KG1 (cell line): Measurements from ENCODE around the gene SFXN5.
"Not testable (repeated sequence)": the region's sequence is repeated elsewhere in the genome, so short reads cannot be mapped to it uniquely, and the experiment has no call there.

Source experiments
- DNase-seq: peaks from one replicate; lab custom pipeline; 2025; lab: John Stamatoyannopoulos, UW

Gene SFXN5

GRCh38 chr2:72921088-72921851, 150.2 kb downstream of the SFXN5 start:
- DNase-seq, result no peak

- no peak for DNase-seq
These were observed 151.0 kb downstream of the SFXN5 start for GRCh38 chr2:72920318-72921087.

GRCh38 chr2:72919414-72920317, 151.8 kb downstream of the SFXN5 start:
- DNase-seq, result no peak

GRCh38 chr2:72917877-72918553, 153.5 kb downstream of the SFXN5 start:
- no peak for DNase-seq

- DNase-seq, result no peak
These were observed 154.2 kb downstream of the SFXN5 start, which contains the start of gene EMX1 for GRCh38 chr2:72917138-72917876. EMX1 (plus strand) TSS chr2:72917519; CDS start chr2:72917853, 334 bp downstream.

- DNase-seq, result no peak
These were observed 154.8 kb downstream of the SFXN5 start for GRCh38 chr2:72916743-72917137.

- no peak for DNase-seq
These were observed 155.4 kb downstream of the SFXN5 start for GRCh38 chr2:72915907-72916742.

- no peak for DNase-seq
These were observed 156.1 kb downstream of the SFXN5 start for GRCh38 chr2:72915320-72915906.

GRCh38 chr2:72914589-72915319, 156.8 kb downstream of the SFXN5 start:
- no peak for DNase-seq

GRCh38 chr2:72914206-72914559, 157.3 kb downstream of the SFXN5 start:
- DNase-seq, result no peak

GRCh38 chr2:72913486-72914205, 157.9 kb downstream of the SFXN5 start:
- no peak for DNase-seq

GRCh38 chr2:72911256-72911655, 160.3 kb downstream of the SFXN5 start:
- DNase-seq, result no peak

- no peak for DNase-seq
These were observed 162.8 kb downstream of the SFXN5 start for GRCh38 chr2:72908741-72909140.

GRCh38 chr2:72907369-72907768, 164.1 kb downstream of the SFXN5 start:
- not testable (repeated sequence) for DNase-seq

- DNase-seq, result no peak
These were observed 170.1 kb downstream of the SFXN5 start for GRCh38 chr2:72901426-72901825.

GRCh38 chr2:72900191-72900825, 171.2 kb downstream of the SFXN5 start:
- no peak for DNase-seq

- DNase-seq, result no peak
These were observed 173.0 kb downstream of the SFXN5 start for GRCh38 chr2:72898585-72898906.
